HPDE6-E6E7 (cell line): ENCODE measurements around the gene BMERB1.
"Not testable (repeated sequence)": the region's sequence is repeated elsewhere in the genome, so short reads cannot be mapped to it uniquely, and the experiment has no call there.

ENCODE experiments used
- DNase-seq: peaks from one replicate; pipeline ENCODE4 v3.0.0; 2011; ENCODE audit warnings: missing footprints; ENCODE audit errors: extremely low spot score

The BMERB1 gene

DNA sequence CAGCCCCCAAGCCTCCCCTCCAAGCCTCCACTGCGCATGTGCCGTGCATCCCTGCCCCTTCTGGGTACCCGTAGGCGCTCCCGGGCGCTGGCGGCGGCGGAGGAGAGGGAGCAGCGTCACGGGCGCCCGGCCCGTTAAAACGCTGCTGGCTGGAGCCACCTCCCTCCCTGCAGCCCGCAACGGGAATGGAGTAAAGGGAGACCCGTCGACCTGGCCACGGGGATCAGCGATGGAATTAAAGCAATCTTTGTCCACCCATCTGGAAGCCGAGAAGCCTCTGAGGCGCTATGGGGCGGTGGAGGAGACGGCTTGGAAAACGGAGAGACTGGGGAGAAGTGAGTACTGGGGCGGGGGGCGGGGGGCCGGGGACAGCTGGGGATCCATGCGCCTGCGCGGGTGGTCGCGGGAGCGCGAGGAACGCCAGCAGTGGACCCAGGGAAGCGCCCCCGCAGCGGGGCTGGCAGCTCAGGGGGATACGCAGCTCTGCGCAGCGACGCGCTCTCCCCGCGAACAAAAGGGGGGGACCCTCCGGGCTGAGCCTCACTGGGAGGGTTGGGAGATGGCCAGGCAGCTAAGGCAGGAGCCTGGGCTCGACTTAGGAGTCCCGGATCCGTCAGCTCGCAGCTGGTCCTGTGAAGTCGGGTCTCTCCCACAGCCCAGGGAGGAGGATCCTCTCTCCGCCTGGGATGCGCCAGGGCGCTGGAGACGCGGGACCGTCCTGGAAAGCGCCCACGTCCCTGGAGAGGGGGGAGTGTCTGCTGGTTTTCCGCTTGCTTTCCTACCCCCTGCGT, at the start of gene BMERB1:
TSS of gene BMERB1 (plus strand) at position 164 of the 791 bp plus-strand sequence. CDS start at position 230, 66 bp downstream.
- DNase-seq: no peak

DNA sequence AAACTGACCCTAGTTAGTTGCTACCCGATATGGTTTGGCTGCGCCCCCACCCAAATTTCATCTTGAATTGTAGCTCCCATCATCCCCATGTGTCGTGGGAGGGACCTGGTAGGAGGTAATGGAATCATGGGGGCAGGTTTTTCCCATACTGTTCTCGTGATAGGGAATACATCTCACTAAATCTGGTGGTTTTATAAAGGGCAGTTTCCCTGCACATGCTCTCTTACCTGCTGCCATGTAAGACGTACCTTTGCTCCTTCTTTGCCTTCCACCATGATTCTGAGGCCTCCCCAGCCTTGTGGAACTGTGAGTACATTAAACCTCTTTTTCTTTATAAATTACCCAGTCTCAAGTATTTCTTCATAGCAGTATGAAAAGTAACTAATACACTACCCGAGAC, 46.3 kb upstream of the BMERB1 start:
- not testable (repeated sequence) for DNase-seq

DNA sequence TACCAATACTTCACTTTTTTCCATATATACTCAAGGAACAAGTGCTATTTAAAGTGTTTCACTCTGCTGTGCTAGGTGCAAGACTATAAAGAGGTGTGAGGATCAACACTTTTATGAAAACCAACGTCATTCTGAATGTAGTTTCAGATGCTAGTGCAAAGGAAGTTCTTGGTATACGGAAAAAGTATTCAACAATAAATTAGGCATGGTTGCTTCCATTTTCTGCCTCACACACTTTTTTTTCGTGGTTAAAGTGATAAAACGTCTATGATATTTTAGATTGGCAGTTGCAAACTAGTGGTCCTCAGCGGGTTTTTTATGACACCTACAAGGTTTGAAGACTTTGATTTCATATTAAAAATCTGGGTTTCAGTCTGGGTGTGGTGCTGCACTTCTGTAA, 44.5 kb upstream of the BMERB1 start:
- DNase-seq: not testable (repeated sequence)

DNA sequence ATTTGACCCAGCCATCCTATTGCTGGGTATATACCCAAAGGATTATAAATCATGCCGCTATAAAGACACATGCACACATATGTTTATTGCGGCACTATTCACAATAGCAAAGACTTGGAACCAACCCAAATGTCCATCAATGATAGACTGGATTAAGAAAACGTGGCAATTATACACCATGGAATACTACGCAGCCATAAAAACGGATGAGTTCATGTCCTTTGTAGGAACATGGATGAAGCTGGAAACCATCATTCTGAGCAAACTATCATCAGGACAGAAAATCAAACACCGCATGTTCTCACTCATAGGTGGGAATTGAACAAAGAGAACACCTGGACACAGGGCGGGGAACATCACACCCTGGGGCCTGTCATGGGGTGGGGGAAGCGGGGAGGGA, 41.4 kb upstream of the BMERB1 start:
- not testable (repeated sequence) for DNase-seq

DNA sequence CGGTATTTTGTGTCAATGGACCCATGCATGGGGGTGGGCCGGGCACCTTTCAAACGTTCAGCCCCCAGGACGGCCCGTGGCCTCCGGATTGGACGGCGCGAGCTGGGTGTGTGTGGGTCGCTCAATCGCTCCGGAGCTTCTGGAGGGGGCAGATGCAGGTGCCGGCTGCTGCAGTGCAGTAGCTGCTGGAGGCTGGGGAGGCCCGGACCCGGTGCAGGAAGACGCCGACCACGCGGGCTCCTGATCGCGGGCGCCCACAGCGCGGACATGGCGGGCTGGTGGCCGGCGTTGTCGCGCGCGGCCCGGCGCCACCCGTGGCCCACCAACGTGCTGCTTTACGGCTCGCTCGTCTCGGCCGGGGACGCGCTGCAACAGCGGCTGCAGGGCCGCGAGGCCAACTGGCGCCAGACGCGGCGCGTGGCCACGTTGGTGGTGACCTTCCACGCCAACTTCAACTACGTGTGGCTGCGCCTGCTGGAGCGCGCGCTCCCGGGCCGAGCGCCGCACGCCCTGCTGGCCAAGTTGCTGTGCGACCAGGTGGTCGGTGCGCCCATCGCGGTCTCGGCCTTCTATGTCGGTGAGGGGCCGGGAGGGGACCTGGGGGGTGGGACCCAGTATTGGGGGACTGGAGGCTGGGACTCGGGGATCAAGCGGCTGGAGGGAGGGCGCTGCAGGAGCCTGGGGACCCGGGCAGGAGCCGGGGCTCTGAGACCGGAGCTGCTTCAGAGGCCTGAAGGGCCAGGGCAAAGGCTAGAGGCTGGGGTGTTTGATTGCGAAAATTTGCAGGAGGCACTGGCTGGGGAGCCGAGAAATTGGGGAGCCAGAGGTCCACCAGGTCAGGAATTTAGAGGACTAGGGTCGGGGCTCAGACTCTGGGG, 38.5 kb upstream of the BMERB1 start, which contains the start of gene MPV17L:
TSS of gene MPV17L (plus strand) at position 124 of the 878 bp plus-strand sequence. CDS start at position 268, 144 bp downstream.
- not testable (repeated sequence) for DNase-seq

DNA sequence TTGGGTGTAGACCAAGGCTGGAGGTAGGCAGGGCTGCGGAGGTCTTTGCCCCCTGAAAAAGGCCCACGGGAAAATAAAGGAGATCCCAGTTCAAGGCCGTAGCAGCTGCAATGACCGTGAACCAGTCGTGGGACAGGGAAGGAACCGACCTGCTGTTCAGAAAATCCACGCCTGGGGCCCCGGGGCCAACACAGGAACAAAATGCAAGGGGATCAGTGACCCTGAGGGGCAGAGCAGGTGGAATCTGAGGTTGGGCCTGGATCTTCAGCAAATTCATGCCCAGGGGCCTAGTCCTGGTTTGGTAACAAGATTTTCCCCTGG, 37.9 kb upstream of the BMERB1 start:
- DNase-seq: not testable (repeated sequence)

DNA sequence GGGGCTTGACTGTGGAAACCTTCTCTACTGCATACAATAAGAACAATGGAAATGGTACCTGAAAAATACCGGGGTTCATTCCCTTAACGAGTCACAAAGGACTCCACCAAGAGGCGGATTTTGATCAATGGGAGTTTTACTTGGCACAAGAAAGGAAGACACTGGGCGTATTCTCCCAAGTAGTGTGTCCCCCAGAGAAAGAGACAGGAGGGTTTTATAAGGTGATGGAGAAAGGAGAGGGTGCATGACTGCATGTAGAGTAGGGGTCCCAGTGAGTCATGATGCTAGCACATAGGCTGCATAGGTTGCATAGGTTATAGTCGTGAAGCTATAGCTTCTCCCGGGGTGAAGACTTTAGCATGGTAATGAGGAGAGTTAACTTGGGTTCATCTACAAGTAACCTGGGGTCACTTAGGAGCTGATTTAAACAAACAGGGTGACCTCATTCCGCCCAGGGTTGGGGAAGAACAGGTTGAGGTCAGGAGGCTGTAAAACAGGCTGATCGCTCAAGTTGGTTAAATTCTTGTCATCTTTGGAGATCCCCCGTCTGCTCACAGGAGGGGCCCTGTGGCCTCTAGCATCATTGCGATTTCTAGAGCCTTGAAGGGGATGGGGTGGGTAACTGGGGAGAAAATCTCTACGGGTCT, 37.3 kb upstream of the BMERB1 start:
- no peak for DNase-seq

DNA sequence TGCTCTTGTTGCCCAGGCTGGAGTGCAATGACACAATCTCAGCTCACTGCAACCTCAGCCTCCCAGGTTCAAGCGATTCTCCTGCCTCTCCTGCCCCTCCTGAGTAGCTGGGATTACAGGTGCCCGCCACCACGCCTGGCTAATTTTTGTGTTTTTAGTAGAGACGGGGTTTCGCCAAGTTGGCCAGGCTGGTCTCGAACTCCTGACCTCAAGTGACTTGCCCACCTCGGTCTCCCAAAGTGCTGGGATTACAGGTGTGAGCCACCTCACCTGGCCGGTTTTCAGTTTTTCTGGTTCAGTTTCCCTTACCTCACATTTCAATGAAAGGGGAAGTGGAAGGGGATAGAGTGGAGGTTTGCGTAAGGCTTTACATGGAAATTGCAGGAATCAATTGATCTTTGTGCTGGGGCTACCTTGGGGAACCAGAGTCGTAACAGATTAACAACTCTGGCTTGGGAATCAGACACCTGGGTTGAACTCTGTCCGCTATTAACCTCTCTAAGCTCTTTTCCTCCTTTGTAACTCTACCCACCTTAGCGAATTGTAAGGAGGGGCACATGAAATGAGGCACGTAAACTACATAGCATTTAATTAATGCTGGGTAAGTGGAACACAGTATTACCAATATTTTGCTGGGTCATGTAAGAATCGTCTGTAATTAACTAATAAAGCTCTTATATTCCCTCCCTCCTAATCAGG, 35.6 kb upstream of the BMERB1 start:
- no peak for DNase-seq

DNA sequence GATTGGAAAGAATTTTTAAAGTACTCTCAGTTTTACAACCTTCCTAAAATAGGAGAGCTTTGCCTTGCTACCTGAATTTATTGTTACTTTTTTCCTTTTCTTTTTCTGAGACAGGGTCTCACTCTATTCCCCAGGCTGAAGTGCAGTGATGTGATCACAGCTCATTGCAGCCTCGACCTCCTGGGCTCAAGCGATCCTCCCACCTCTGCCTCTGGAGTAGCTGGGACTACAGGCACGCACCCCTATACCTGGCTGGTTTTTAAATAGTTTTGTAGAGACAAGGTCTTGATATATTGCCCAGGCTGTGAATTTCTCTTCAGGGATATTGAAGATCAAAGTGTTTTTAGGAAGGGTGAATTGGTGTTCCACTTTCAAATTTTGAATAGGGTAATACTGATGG, 35.1 kb upstream of the BMERB1 start:
- DNase-seq: no peak

DNA sequence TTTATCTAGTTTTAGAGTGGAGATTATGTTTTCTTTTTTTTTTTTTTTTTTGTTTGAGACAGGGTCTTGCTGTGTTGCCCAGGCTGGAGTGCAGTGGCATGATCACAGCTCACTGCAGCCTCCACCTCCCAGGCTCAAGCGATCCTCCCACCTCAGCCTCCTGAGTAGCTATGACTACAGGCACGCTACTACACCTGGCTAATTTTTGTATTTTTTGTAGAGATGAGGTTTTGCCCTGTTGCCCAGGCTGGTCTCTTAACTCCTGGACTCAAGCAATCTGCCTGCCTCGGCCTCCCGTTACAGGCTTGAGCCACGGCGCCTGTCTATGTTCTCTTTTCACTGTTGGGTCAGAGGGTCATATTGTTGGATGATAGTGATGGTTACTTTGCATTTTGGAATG, 34.1 kb upstream of the BMERB1 start:
- not testable (repeated sequence) for DNase-seq

DNA sequence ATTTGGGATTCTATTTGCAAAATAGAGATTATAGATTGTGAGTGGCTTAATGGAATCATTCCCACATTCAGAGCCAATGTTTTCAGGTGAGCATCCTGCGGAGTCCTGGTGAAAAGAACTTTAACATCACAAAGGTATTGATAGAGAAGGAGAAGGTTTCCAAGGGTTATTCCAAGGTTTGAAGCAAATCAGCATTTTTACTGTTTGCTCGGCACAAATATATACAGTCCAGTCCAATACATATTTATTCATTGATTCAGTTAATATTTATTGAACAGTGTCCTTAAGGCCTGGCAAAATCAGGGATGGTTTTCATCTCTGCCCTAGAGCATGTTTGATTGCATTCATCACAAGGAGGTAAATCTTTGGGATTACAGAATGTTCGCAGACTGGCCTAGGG, 32.4 kb upstream of the BMERB1 start:
- no peak for DNase-seq

DNA sequence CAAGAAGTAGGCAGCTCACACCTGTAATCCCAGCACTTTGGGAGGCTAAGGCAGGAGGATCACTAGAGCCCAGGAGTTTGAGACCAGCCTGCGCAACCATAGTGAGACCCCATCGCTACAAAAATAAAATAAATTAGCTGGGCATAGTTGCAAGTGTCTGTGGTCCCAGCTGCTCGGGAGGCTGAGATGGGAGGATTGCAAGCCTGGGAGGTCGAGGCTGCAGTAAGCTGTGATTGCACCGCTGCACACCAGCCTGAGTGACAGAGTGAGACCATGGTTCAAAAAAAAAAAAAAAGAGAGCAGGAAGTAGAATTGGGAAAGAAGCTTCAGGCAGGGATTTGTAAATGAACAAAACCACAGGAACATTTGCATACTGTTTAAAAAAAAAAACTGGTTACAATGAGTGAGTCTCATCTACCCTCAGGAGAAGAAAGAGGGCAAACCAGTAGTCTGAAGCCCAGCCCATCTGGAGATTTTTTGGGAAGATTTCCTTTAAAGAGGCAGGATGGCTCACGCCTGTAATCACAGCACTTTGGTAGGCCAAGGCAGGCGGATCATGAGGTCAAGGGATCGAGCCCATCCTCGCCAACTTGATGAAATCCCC, 30.9 kb upstream of the BMERB1 start:
- no peak for DNase-seq

DNA sequence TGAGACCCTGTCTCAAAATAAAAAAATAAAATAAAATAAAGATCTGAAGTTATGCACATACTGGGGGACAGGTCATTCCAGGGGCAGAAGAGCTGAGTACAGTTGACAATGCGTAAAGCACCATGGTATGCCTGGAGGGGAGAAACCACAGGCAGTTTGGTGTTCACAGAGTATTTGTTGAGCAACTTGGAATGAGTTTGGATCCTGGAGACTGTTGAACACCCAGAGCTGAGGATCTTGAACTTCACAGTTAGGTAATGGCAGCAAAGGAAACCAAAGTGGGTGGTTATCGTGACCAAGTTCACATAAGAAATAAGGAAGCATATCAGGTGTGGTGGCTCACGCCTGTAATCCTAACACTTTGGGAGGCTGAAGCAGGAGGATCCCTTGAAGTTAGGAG, 30.3 kb upstream of the BMERB1 start:
- not testable (repeated sequence) for DNase-seq

DNA sequence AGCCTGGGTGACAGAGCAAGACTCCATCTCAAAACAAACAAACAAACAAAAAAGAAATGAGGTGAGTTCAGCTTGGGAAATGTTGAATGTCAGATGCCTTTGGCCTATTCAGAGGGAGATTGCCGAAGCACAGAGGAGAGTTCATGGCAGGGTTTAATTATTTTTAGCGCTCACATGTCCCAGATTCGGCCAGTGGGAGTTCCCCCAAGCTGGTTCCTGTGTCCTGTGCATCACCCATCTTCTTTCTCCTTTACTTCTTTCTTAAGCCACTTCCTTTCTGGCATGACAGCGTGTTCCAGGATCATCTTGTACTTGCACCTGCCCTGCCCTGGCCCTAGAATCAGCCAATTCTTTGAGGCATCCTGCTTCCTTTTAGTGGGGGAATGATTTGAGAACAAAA, 29.6 kb upstream of the BMERB1 start:
- DNase-seq: no peak

DNA sequence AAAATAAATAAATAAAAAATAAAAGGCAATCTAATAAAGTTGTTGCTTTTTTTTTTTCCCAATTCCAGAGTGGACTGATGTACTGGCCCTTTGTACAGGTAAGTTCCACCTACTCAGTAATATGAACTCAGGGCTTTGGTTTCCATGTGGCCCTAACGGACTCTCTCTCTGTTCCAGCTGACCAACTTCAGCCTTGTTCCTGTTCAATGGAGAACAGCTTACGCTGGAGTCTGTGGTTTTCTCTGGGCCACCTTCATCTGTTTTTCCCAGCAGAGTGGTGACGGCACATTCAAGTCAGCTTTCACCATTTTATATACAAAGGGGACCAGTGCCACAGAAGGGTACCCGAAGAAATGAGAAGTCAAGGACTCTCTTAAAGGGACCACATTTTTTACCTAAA, 26.6 kb upstream of the BMERB1 start:
- not testable (repeated sequence) for DNase-seq

DNA sequence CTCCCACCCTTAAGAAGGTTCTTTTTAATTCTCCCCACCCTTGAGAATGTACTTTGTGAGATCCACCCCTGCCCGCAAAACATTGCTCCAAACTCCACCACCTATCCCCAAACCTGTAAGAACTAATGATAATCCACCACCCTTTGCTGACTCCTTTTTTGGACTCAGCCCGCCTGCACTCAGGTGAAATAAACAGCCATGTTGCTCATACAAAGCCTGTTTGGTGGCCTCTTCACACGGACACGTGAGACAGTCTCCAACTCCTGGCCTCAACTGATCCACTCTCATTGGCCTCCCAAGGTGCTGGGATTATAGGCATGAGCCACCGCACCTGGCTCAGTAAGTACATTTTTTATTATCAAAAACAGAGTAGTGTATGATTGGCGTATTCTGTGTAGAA, 24.9 kb upstream of the BMERB1 start:
- DNase-seq: not testable (repeated sequence)

DNA sequence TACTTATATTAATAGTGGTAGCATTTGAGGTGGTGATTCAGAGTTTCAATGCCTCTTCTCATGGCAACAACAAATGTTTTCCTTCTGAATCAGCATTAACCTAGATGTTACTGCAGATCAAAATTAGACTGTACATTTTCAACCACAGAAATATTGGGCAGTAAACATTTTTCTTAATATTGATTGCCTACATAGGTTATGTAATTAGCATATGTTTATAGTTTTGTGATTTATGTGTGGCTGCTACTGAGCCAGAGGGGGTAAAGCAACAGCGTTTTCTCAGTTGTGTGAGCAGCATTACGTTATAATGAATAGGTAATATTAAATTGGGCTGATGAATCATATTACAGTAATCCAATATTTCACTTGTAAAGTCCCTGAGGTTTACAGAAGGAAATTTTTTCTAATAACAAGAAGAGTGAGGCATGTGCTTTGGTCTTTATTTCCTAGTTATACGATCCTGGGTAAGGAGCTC, 18.8 kb upstream of the BMERB1 start:
- DNase-seq: no peak

DNA sequence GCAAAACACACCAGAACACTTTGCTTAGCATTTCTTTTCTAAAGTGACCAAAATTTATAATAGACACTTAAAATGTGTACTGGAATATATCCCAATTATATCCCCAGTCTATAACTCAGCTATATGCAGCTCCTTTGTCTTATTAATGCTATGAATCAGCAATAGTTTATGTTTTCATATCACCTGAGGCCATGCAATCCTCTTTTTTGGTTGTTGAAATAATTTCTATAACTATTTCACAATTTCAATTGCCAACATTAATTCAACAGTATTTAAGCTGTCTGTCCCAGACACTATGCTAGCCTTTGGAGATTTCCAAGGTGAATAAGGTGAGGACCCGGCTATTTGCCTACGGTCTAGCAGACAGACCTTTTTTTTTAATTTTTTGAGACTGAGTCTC, 17.2 kb upstream of the BMERB1 start:
- DNase-seq: no peak

DNA sequence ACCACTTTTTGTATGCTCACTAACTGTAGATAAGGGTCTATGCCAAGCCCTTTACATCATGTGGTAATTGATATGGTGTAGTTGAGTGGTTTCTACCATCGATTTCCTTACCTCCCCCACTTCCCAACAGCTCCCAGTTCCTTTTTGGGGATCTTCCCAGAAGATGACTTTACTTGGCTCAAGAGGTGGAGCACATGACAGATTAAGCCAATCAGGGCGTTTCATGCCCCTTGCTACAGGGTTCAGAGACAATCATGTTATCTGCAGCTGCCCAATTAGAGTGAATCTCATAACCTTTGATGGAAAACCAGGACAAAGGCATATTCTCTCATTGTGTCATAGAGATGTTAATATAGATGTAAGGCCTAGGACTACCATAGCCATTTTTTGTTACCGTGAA, 16.2 kb upstream of the BMERB1 start:
- no peak for DNase-seq

DNA sequence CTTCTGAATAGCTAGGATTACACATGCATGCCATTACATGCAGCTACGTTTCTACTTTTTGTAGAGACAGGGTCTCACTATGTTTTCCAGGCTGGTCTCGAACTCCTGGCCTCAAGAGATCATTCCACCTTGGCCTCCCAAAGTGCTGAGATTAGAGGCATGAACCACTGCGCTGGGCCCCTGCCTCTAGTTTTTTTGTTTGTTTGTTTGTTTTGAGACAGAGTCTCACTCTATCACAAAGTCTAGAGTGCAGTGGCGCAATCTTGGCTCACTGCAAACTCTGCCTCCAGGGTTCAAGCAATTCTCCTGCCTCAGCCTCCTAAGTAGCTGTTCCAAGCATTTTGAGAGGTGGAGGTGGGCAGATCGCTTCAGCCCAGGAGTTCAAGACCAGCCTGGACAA, 12.7 kb upstream of the BMERB1 start:
- DNase-seq: not testable (repeated sequence)

DNA sequence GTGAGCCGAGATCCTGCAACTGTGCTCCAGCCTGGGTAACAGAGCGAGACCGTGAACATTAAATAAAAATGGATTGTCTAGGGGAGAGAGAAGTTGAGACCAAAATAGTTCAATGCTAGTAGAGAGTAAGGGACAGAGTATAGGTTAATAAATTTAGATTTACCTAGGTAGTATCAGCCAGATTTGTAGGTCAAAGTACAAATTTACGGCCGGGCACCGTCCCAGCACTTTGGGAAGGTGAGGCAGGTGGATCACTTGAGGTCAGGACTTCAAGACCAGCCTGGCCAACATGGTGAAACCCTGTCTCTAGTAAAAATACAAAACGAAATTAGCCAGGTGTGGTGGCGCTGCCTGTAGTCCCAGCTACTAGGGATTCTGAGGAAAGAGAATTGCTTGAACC, 12.2 kb upstream of the BMERB1 start:
- no peak for DNase-seq
